HepG2 (cell line): ENCODE results near the gene GYS1. TPM values are rescaled to one million over a fixed set of nuclear protein-coding genes. Genes with fewer than 3 reads are reported as not detected.

Experiments
- BCL3 ChIP-seq: sonication (generic); formaldehyde crosslinking; IDR thresholded peaks from 2 replicates; pipeline ENCODE4 v1.5.1; 2020; ENCODE audit warnings: mild to moderate bottlenecking, missing genetic modification reagents, moderate library complexity
- IRF1 ChIP-seq: sonication (generic); formaldehyde crosslinking; IDR thresholded peaks from 2 replicates; pipeline ENCODE4 v1.4.0; 2020; ENCODE audit warnings: low read depth, mild to moderate bottlenecking, missing genetic modification reagents
- NBN ChIP-seq: fragments of 450-650 bp; conservative IDR thresholded peaks from 2 replicates; pipeline ENCODE4 v1.6.1; 2017
- REST ChIP-seq, 2 experiments: IDR thresholded peaks; 2 replicates each; pipeline ENCODE4 v1.6.1; 2011 to 2012; ENCODE audit warnings: low read length in 2 of 2, borderline replicate concordance in 1 of 2, low read depth in 1 of 2, mild to moderate bottlenecking in 1 of 2, moderate library complexity in 1 of 2
- SATB2 ChIP-seq: sonication (generic); formaldehyde crosslinking; IDR thresholded peaks from 2 replicates; pipeline ENCODE4 v1.5.0; 2020; ENCODE audit warnings: missing genetic modification reagents
- ZBTB20 ChIP-seq: sonication (generic); formaldehyde crosslinking; IDR thresholded peaks from 2 replicates; pipeline ENCODE4 v1.8.1; 2023; ENCODE audit warnings: missing genetic modification reagents, low read depth, mild to moderate bottlenecking, borderline replicate concordance
- ZFP36 ChIP-seq: fragments of 150-350 bp; IDR thresholded peaks from 2 replicates; pipeline ENCODE4 v1.6.1; 2018; ENCODE audit warnings: borderline replicate concordance, low read length, low read depth; ENCODE audit not compliant: partially characterized antibody
- ZFP91 ChIP-seq: sonication (generic); formaldehyde crosslinking; IDR thresholded peaks from 2 replicates; pipeline ENCODE4 v1.9.0; 2022; ENCODE audit warnings: missing genetic modification reagents, mild to moderate bottlenecking, borderline replicate concordance
- ZNF205 ChIP-seq: IDR thresholded peaks from 2 replicates; pipeline ENCODE4 v1.6.1; 2018; ENCODE audit warnings: missing biosample characterization, missing genetic modification reagents
- ZNF496 ChIP-seq: sonication (generic); formaldehyde crosslinking; IDR thresholded peaks from 2 replicates; pipeline ENCODE4 v1.8.1; 2023; ENCODE audit warnings: mild to moderate bottlenecking, moderate library complexity, missing genetic modification reagents; ENCODE audit not compliant: insufficient replicate concordance
- polyA plus RNA-seq, 8 experiments: library from polyadenylated mRNA; depleted of rRNA in 3 of 8; stranded (reverse) in 7 of 8; unstranded in 1 of 8; fragments of >200 nt; fragmentation: Illumina TruSeq in 4 of 8; extraction: Trizol in 4 of 8; gene quantifications; 2 replicates each; pipeline versions ENCODE4 v1.2.1 to v1.2.3, GENCODE V29; 2011 to 2016; ENCODE audit warnings: low read depth in 4 of 8, missing spikeins in 1 of 8, mixed read lengths in 1 of 8; ENCODE audit not compliant: insufficient read depth in 1 of 8
- total RNA-seq, 5 experiments: library from RNA; depleted of rRNA; stranded (reverse); fragments of >200 nt; fragmentation: Illumina TruSeq; extraction: Trizol; gene quantifications; 2 replicates each; pipeline ENCODE4 v1.2.3, GENCODE V29; 2016; ENCODE audit warnings: low read depth in 1 of 5

The GYS1 gene
- total and polyA plus RNA-seq, 2 of the 13 experiments (the other 11 are each of a cell fraction or from before 2014, with no cell fraction given), result 18.4 to 42.1 TPM

DNA sequence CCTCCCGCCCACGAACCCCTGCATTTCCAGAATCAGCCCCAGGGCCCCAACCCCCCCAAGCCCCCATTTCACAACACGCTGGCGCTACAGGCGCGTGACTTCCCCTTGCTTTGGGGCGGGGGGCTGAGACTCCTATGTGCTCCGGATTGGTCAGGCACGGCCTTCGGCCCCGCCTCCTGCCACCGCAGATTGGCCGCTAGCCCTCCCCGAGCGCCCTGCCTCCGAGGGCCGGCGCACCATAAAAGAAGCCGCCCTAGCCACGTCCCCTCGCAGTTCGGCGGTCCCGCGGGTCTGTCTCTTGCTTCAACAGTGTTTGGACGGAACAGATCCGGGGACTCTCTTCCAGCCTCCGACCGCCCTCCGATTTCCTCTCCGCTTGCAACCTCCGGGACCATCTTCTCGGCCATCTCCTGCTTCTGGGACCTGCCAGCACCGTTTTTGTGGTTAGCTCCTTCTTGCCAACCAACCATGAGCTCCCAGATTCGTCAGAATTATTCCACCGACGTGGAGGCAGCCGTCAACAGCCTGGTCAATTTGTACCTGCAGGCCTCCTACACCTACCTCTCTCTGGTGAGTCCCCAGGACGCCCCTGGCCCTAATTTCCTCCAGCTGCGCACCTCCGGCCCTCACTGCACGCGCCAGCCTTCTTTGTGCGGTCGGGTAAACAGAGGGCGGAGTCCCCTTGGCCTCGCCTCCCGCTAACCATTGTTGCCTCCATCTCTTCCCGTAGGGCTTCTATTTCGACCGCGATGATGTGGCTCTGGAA, 27.9 kb downstream of the GYS1 start, which contains the start of gene FTL (continued):
- TF ChIP-seq IRF1 (CRISPR knock-in tag), result 0 out of 2 replicates have a peak, but pooled peaks have one; percentile 27
- peak; percentile 88; the same call in 1 of the 2 replicates for TF ChIP-seq SATB2
- TF ChIP-seq ZFP91 (CRISPR knock-in tag), result peak; percentile 83
- TF ChIP-seq ZNF205 (CRISPR knock-in tag), result peak; percentile 89
- TF ChIP-seq ZFP36, result no peak
- peak; percentile 73; the same call in 1 of the 2 replicates for TF ChIP-seq BCL3
- no peak for TF ChIP-seq ZNF496 (CRISPR knock-in tag)
- peak in 1 of 2 experiments; percentile 80; a peak in 2 of 4 replicates for TF ChIP-seq REST (IDR thresholded peaks at IDR 0.05; ENCODE audit: borderline replicate concordance in 1 of 2, low read depth in 1 of 2, low read length in 2 of 2)
- 0 out of 2 replicates have a peak, but pooled peaks have one; percentile 60 for TF ChIP-seq ZBTB20 (CRISPR knock-in tag)
- no peak for TF ChIP-seq NBN
